Suprapubic skin (tissue), 4 donors: ENCODE measurements around the gene S100A5. TPM values are rescaled to one million over a fixed set of nuclear protein-coding genes. Genes with fewer than 3 reads are reported as not detected.

Experiments
- DNase-seq, 2 donors: peaks; one replicate each; pipeline ENCODE4 v3.0.0-alpha.2; 2019; ENCODE audit warnings: low spot score in 2 of 2
- H3K27ac ChIP-seq: fragments of 200-600 bp; sonication (generic); one replicate; pipeline ENCODE4 v1.5.1; 2019
- H3K27me3 ChIP-seq: fragments of 200-600 bp; sonication (generic); one replicate; pipeline ENCODE4 v1.5.1; 2019
- H3K36me3 ChIP-seq: fragments of 200-600 bp; sonication (generic); one replicate; pipeline ENCODE4 v1.5.1; 2019
- H3K4me1 ChIP-seq: fragments of 200-600 bp; sonication (generic); one replicate; pipeline ENCODE4 v1.5.1; 2019
- H3K4me3 ChIP-seq: fragments of 200-600 bp; sonication (generic); one replicate; pipeline ENCODE4 v1.5.1; 2019; ENCODE audit warnings: mild to moderate bottlenecking
- H3K9me3 ChIP-seq: fragments of 200-600 bp; sonication (generic); one replicate; pipeline ENCODE4 v1.5.1; 2019
- EP300 ChIP-seq: sonication (generic); formaldehyde crosslinking; IDR thresholded peaks from one replicate; pipeline ENCODE4 v1.6.1; 2017; ENCODE audit warnings: antibody characterized with exemption
- POLR2A ChIP-seq, 2 donors: fragments of 450-650 bp; IDR thresholded peaks; one replicate each; pipeline ENCODE4 v1.6.1; 2017; ENCODE audit warnings: antibody characterized with exemption in 2 of 2, mild to moderate bottlenecking in 2 of 2, moderate library complexity in 2 of 2
- POLR2AphosphoS5 ChIP-seq, 3 donors: sonication (generic); formaldehyde crosslinking; IDR thresholded peaks; one replicate each; pipeline ENCODE4 v1.6.1; 2017; ENCODE audit warnings: antibody characterized with exemption in 3 of 3
- WGBS: methylation state at CpG from one replicate; pipeline ENCODE4 v1.1.5; 2018; 5-methylcytosine and 5-hydroxymethylcytosine counted together
- total RNA-seq, 4 donors: library from RNA; depleted of rRNA; stranded (reverse); fragments of >200 nt; gene quantifications; one replicate each; pipeline ENCODE4 v1.1.0, GENCODE V29; 2016
- TF ChIP-seq, protein P1 (sequence below), 2 donors: fragments of 200-600 bp in 1 of 2; fragments of 450-650 bp in 1 of 2; sonication (generic) in 1 of 2; IDR thresholded peaks; one replicate each; pipeline ENCODE4 v1.5.1; 2016 to 2019; ENCODE audit warnings: antibody characterized with exemption in 2 of 2, mild to moderate bottlenecking in 1 of 2, moderate library complexity in 1 of 2

The S100A5 gene
- total RNA-seq, 4 donors from 2014 or later: not detected

DNA sequence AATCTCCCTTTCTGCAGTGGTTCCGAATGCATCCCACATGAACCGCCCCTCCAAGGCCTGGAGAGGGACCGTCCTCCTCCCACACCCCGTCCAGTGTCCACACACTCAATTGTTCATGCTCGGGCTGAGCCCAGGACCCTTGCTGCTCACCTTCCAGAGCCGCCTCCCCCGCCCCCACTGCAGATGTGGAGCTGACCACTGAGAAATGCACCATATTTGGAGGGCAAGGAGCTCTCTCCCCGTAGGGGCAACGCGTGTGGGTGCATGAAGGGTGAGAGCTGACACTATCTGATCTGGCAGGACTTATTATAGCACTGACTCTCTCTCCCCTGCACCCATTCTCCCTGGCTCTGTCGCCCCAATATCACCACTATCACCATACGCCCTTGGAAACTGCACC, 12.4 kb upstream of the S100A5 start:
- 74% methylated on average over 12 of the region's 12 CpGs for WGBS
- Histone ChIP-seq H3K4me3 (no peak overlapping the region), H3K27me3 (no peaks in the 10 kb centered on the region), H3K36me3 (no peaks in the 10 kb centered on the region), H3K9me3 (no peaks in the 10 kb centered on the region), H3K27ac (peak overlapping the region; percentile 25), H3K4me1 (peaks cover 65% of the 10 kb centered on the region)
- no peak for DNase-seq
- TF ChIP-seq POLR2A (IDR thresholded peaks at IDR 0.05) (no peak), EP300 (no peak), POLR2AphosphoS5 (IDR thresholded peaks at IDR 0.05) (no peak)
- TF ChIP-seq, protein P1, sequence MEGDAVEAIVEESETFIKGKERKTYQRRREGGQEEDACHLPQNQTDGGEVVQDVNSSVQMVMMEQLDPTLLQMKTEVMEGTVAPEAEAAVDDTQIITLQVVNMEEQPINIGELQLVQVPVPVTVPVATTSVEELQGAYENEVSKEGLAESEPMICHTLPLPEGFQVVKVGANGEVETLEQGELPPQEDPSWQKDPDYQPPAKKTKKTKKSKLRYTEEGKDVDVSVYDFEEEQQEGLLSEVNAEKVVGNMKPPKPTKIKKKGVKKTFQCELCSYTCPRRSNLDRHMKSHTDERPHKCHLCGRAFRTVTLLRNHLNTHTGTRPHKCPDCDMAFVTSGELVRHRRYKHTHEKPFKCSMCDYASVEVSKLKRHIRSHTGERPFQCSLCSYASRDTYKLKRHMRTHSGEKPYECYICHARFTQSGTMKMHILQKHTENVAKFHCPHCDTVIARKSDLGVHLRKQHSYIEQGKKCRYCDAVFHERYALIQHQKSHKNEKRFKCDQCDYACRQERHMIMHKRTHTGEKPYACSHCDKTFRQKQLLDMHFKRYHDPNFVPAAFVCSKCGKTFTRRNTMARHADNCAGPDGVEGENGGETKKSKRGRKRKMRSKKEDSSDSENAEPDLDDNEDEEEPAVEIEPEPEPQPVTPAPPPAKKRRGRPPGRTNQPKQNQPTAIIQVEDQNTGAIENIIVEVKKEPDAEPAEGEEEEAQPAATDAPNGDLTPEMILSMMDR (IDR thresholded peaks at IDR 0.05): no peak

DNA sequence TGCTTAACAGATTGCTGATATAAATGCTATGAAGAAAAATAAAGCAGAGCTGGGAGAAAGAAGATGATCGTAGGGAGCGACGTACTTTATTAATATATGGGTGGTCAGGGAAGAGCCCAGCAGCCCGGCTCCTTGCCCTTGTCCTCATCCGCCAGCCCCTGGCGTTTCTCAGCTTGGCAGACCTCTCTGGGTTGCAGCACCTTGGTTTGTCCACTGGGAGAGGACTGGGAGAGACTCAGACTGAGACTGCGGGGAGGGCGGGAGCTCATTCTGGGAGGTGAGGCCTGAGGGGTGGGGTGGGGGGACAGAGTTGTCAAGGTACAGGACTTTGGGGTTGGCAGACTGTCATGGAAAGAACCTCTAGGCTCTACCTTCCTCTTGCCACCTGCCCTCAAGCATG, 11.6 kb upstream of the S100A5 start:
- no peaks in the 10 kb centered on the region for H3K36me3 ChIP-seq
- 83% methylated on average over 8 of the region's 8 CpGs for WGBS
- no peaks in the 10 kb centered on the region for H3K27me3 ChIP-seq
- no peak for DNase-seq
- no peaks in the 10 kb centered on the region for H3K9me3 ChIP-seq
- no peak for TF ChIP-seq POLR2A (IDR thresholded peaks at IDR 0.05)
- no peak for TF ChIP-seq POLR2AphosphoS5 (IDR thresholded peaks at IDR 0.05)
- TF ChIP-seq, protein P1 (IDR thresholded peaks at IDR 0.05): no peak
- no peak for TF ChIP-seq EP300
- H3K4me1 ChIP-seq: peaks cover 73% of the 10 kb centered on the region
- no peak overlapping the region for H3K27ac ChIP-seq
- no peak overlapping the region for H3K4me3 ChIP-seq

DNA sequence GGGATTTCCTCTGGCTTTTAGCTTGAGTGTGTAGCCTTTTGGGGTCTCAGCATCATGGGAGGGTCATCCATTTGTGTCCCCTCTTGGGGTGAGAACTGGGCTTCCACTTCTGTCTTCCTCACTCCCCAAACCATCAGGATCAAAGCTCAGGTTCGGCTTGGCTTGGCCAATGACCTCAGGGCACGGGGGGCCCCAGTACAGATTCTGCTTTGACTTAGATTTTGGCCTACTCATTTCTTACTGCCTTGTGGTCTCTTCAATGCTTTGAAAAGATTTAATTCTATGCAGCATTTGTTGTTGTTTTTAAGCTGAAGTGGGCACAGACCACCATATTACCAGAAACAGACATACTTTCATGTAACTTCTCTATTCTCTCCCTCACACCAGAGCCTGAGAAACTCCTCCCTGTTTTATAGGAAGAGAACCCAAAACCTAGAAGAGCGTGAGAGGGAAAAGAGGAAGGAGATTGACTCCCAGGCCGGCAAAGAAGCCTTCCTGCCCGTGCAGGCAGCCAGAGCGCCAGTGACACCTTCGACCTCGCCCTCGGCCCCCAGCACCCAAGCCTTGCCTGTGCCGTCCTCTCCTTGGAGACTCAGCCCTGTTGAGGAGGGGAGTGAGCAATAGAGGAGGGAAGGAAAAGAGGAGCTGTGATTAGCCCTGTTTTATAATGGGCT, 10.2 kb upstream of the S100A5 start:
- peaks cover 87% of the 10 kb centered on the region for H3K4me1 ChIP-seq
- no peak for DNase-seq
- no peaks in the 10 kb centered on the region for H3K27me3 ChIP-seq
- TF ChIP-seq, protein P1 (IDR thresholded peaks at IDR 0.05): no peak
- no peak for TF ChIP-seq EP300
- no peak for TF ChIP-seq POLR2AphosphoS5 (IDR thresholded peaks at IDR 0.05)
- no peak for TF ChIP-seq POLR2A (IDR thresholded peaks at IDR 0.05)
- no peak overlapping the region for H3K4me3 ChIP-seq
- H3K27ac ChIP-seq: peak overlapping the region; percentile 91
- H3K36me3 ChIP-seq: no peaks in the 10 kb centered on the region
- WGBS: 56% methylated on average over 10 of the region's 10 CpGs
- no peaks in the 10 kb centered on the region for H3K9me3 ChIP-seq

DNA sequence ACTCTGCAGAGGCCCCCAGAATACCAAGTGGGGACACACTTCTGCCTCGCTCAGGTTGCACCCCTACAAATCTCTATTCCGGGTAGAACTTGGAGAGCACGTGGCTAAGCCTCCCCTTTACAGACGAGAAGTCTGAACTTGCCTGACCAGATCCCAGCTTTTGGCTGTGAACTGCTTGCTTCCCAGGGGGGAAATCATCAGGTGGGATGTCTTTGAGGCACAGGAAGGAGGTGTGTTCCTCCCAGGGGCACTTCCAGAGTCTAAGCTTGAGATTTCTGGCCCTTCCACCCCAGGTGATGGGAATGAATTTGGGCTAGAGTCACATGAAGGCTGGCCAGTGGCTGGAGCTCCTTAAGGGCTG, 9.6 kb upstream of the S100A5 start:
- Histone ChIP-seq H3K4me3 (no peak overlapping the region), H3K36me3 (no peaks in the 10 kb centered on the region), H3K9me3 (no peaks in the 10 kb centered on the region), H3K27ac (peak overlapping the region; percentile 91), H3K4me1 (peaks cover 92% of the 10 kb centered on the region), H3K27me3 (no peaks in the 10 kb centered on the region)
- TF ChIP-seq, protein P1 (IDR thresholded peaks at IDR 0.05): no peak
- TF ChIP-seq POLR2AphosphoS5 (IDR thresholded peaks at IDR 0.05) (no peak), POLR2A (IDR thresholded peaks at IDR 0.05) (no peak)
- DNase-seq: no peak
- WGBS: 40% methylated on average over 4 of the region's 4 CpGs

DNA sequence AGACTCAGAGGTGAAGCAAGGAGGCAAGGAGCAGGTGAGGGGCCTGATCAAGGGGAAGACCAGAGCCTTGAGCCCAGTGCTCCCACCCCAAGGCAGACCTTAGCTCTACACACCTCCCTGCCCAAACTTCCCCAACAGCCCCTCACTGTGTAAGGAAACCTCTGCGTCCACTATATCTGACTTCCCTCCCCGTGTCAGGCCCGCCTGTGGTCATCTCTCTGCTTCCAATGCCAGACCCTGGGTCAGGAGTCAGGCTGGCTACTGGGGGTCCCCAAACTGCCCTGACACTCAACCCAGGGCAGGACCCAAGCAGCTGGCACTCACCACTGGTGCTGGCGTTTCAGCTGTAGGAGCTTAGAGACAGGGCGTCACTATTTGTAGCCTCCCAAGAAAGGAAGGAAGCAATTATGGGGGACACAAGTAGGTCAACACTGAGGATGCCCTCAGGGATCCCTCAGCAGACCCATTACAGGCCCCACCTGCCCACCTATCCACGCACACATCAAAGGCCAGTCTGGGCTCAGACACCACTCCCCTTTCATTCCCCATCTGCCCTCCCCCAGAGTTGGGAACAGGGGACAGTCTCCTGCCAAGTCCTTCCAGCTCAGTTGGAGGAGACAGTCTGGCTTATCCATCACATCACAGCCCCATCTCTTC, 9.1 kb upstream of the S100A5 start:
- no peak for DNase-seq
- Histone ChIP-seq H3K4me1 (peaks cover 96% of the 10 kb centered on the region), H3K9me3 (no peaks in the 10 kb centered on the region), H3K36me3 (no peaks in the 10 kb centered on the region), H3K4me3 (no peak overlapping the region), H3K27ac (peak overlapping the region; percentile 91), H3K27me3 (no peaks in the 10 kb centered on the region)
- TF ChIP-seq EP300: no peak
- TF ChIP-seq, protein P1 (IDR thresholded peaks at IDR 0.05): no peak
- WGBS: 54% methylated on average over 5 of the region's 6 CpGs
